GM19468 (cell line): ENCODE data around the gene TSHZ2.

Source experiments
- ATAC-seq: cut with Tn5 transposase; IDR thresholded peaks from one replicate; pipeline ENCODE4 v1.9.1; 2021; ENCODE audit warnings: mild to moderate bottlenecking, moderate library complexity, moderate number of reproducible peaks; ENCODE audit not compliant: unreplicated experiment; ENCODE audit errors: extremely low read depth

The TSHZ2 gene

GRCh38 chr20:53263554-53264438 is 291.6 kb downstream of the TSHZ2 start:
- no peak for ATAC-seq

- ATAC-seq: no peak
These were observed 292.4 kb downstream of the TSHZ2 start for GRCh38 chr20:53264604-53265003.

- ATAC-seq: no peak
These were observed 293.2 kb downstream of the TSHZ2 start for GRCh38 chr20:53265304-53265875.

- no peak for ATAC-seq
These were observed 297.2 kb downstream of the TSHZ2 start for GRCh38 chr20:53269380-53269779.

GRCh38 chr20:53270792-53271375 is 298.7 kb downstream of the TSHZ2 start:
- ATAC-seq: no peak

GRCh38 chr20:53274365-53274764 is 302.2 kb downstream of the TSHZ2 start:
- ATAC-seq: no peak

GRCh38 chr20:53274807-53275206 is 302.6 kb downstream of the TSHZ2 start:
- no peak for ATAC-seq

- no peak for ATAC-seq
These were observed 304.0 kb downstream of the TSHZ2 start for GRCh38 chr20:53276143-53276542.

GRCh38 chr20:53278555-53278954 is 306.4 kb downstream of the TSHZ2 start:
- no peak for ATAC-seq

- ATAC-seq: no peak
These were observed 307.6 kb downstream of the TSHZ2 start for GRCh38 chr20:53279735-53280134.

- ATAC-seq: no peak
These were observed 309.5 kb downstream of the TSHZ2 start for GRCh38 chr20:53281557-53282117.

GRCh38 chr20:53282217-53282955 is 310.2 kb downstream of the TSHZ2 start:
- no peak for ATAC-seq

- ATAC-seq: no peak
These were observed 310.9 kb downstream of the TSHZ2 start for GRCh38 chr20:53283011-53283410.

GRCh38 chr20:53283597-53283996 is 311.4 kb downstream of the TSHZ2 start:
- ATAC-seq: no peak

- ATAC-seq: no peak
These were observed 312.1 kb downstream of the TSHZ2 start for GRCh38 chr20:53284256-53284655.

- no peak for ATAC-seq
These were observed 312.5 kb downstream of the TSHZ2 start for GRCh38 chr20:53284696-53285095.

- no peak for ATAC-seq
These were observed 315.3 kb downstream of the TSHZ2 start for GRCh38 chr20:53287357-53288042.

GRCh38 chr20:53291548-53291947 is 319.4 kb downstream of the TSHZ2 start:
- no peak for ATAC-seq

- no peak for ATAC-seq
These were observed 320.2 kb downstream of the TSHZ2 start for GRCh38 chr20:53292347-53292746.

- ATAC-seq: no peak
These were observed 322.6 kb downstream of the TSHZ2 start for GRCh38 chr20:53294804-53295203.
